Mesendoderm (in vitro differentiated cells): ENCODE measurements around the gene SMPD1.

Experiments used
- DNase-seq: peaks from one replicate; pipeline ENCODE4 v3.0.0; 2013
- H2AK5ac ChIP-seq: 2 replicates; pipeline ENCODE4 v1.6.1; 2013; ENCODE audit warnings: low read length, inconsistent platforms
- H2BK120ac ChIP-seq: 2 replicates; pipeline ENCODE4 v1.6.1; 2013; ENCODE audit warnings: low read depth, mild to moderate bottlenecking, low read length, moderate library complexity, mixed read lengths
- H2BK15ac ChIP-seq: replicated peaks from 2 replicates; pipeline ENCODE4 v1.6.1; 2013; ENCODE audit warnings: low read depth, mild to moderate bottlenecking, moderate library complexity
- H2BK5ac ChIP-seq: 2 replicates; pipeline ENCODE4 v1.6.1; 2013; ENCODE audit warnings: low read length, inconsistent platforms
- H3K18ac ChIP-seq: 2 replicates; pipeline ENCODE4 v1.6.1; 2013; ENCODE audit warnings: mild to moderate bottlenecking, low read length, mixed read lengths
- H3K23ac ChIP-seq: one replicate; pipeline ENCODE4 v1.6.1; 2013; ENCODE audit warnings: low read length
- H3K27ac ChIP-seq: 2 replicates; pipeline ENCODE4 v1.5.1; 2013; ENCODE audit warnings: low read depth, mild to moderate bottlenecking, inconsistent platforms, low read length, moderate library complexity
- H3K27me3 ChIP-seq: 2 replicates; pipeline ENCODE4 v1.6.1; 2013; ENCODE audit warnings: low read length, control low read depth, mild to moderate bottlenecking, inconsistent platforms; ENCODE audit not compliant: insufficient read depth, poor library complexity
- H3K36me3 ChIP-seq: 2 replicates; pipeline ENCODE4 v1.6.1; 2013; ENCODE audit warnings: low read length, inconsistent platforms; ENCODE audit not compliant: control insufficient read depth, insufficient read depth
- H3K4ac ChIP-seq: one replicate; pipeline ENCODE4 v1.6.1; 2013; ENCODE audit warnings: low read depth, mild to moderate bottlenecking, low read length, moderate library complexity
- H3K4me1 ChIP-seq: 2 replicates; pipeline ENCODE4 v1.6.1; 2013; ENCODE audit warnings: low read depth, low read length, inconsistent platforms; ENCODE audit not compliant: control insufficient read depth
- H3K4me2 ChIP-seq: 2 replicates; pipeline ENCODE4 v1.6.1; 2013; ENCODE audit warnings: low read length
- H3K4me3 ChIP-seq: 2 replicates; pipeline ENCODE4 v1.5.1; 2013; ENCODE audit warnings: mild to moderate bottlenecking, low read length
- H3K56ac ChIP-seq: one replicate; pipeline ENCODE4 v1.6.1; 2013; ENCODE audit warnings: low read length
- H3K79me1 ChIP-seq: 2 replicates; pipeline ENCODE4 v1.6.1; 2013; ENCODE audit warnings: low read length, inconsistent platforms
- H3K79me2 ChIP-seq: 2 replicates; pipeline ENCODE4 v1.6.1; 2013; ENCODE audit warnings: mild to moderate bottlenecking, low read length; ENCODE audit not compliant: control insufficient read depth, insufficient read depth
- H3K9ac ChIP-seq: 2 replicates; pipeline ENCODE4 v1.6.1; 2013; ENCODE audit warnings: low read length, inconsistent platforms
- H4K5ac ChIP-seq: one replicate; pipeline ENCODE4 v1.6.1; 2013; ENCODE audit warnings: low read length
- H4K8ac ChIP-seq: one replicate; pipeline ENCODE4 v1.6.1; 2013; ENCODE audit warnings: low read depth, mild to moderate bottlenecking, control low read depth, low read length, moderate library complexity
- WGBS: extraction: QIAGEN DNeasy Blood & Tissue Kit; methylation state at CpG from one replicate; pipeline ENCODE4 v1.1.7; 2013; ENCODE audit warnings: low lambda C conversion rate, missing lambda C conversion rate; ENCODE audit not compliant: insufficient coverage; ENCODE audit errors: extremely low coverage; 5-methylcytosine and 5-hydroxymethylcytosine counted together

SMPD1 gene

GRCh38 chr11:6411594-6412031 is 21.3 kb downstream of the SMPD1 start:
- WGBS, result no CpG with 5 or more reads among the region's 10 CpGs

GRCh38 chr11:6413791-6414201 is 23.5 kb downstream of the SMPD1 start:
- Histone ChIP-seq H3K36me3 (no peaks in the 10 kb centered on the region), H3K4ac (no peak overlapping the region), H4K8ac (no peak overlapping the region), H3K79me1 (no peaks in the 10 kb centered on the region), H2BK120ac (no peak overlapping the region), H3K9ac (no peak overlapping the region), H3K4me3 (no peak overlapping the region), H2BK5ac (no peak overlapping the region), H3K23ac (no peak overlapping the region), H3K27me3 (no peaks in the 10 kb centered on the region), H2AK5ac (no peak overlapping the region), H2BK15ac (no peak overlapping the region), H3K79me2 (no peaks in the 10 kb centered on the region), H3K56ac (no peak overlapping the region), H3K4me2 (no peak overlapping the region), H4K5ac (no peak overlapping the region), H3K27ac (no peak overlapping the region), H3K4me1 (peaks cover 2% of the 10 kb centered on the region), H3K18ac (no peak overlapping the region)
- no CpG with 5 or more reads among the region's 12 CpGs for WGBS
- no peak for DNase-seq

More at GRCh38 chr11:6411594-6412031, 21.3 kb downstream of the SMPD1 start:
- Histone ChIP-seq H3K4ac (no peak overlapping the region), H3K79me2 (no peaks in the 10 kb centered on the region), H3K23ac (no peak overlapping the region), H3K36me3 (no peaks in the 10 kb centered on the region), H3K18ac (no peak overlapping the region), H2BK120ac (no peak overlapping the region), H4K5ac (no peak overlapping the region), H2BK5ac (no peak overlapping the region), H3K56ac (no peak overlapping the region), H3K4me3 (no peak overlapping the region), H2BK15ac (no peak overlapping the region), H3K79me1 (no peaks in the 10 kb centered on the region), H3K9ac (no peak overlapping the region), H3K4me2 (no peak overlapping the region), H2AK5ac (no peak overlapping the region), H3K4me1 (no peaks in the 10 kb centered on the region), H3K27me3 (no peaks in the 10 kb centered on the region), H4K8ac (no peak overlapping the region), H3K27ac (no peak overlapping the region)
- no peak for DNase-seq

GRCh38 chr11:6414874-6415328 is 24.6 kb downstream of the SMPD1 start:
- Histone ChIP-seq H3K4ac (no peak overlapping the region), H2BK15ac (no peak overlapping the region), H2AK5ac (no peak overlapping the region), H3K27ac (no peak overlapping the region), H3K27me3 (peaks cover 4% of the 10 kb centered on the region), H2BK5ac (no peak overlapping the region), H3K18ac (no peak overlapping the region), H3K23ac (no peak overlapping the region), H4K5ac (no peak overlapping the region), H3K9ac (no peak overlapping the region), H3K4me3 (no peak overlapping the region), H3K36me3 (no peaks in the 10 kb centered on the region), H3K79me2 (no peaks in the 10 kb centered on the region), H3K4me1 (peaks cover 6% of the 10 kb centered on the region), H3K56ac (no peak overlapping the region), H3K4me2 (no peak overlapping the region), H3K79me1 (no peaks in the 10 kb centered on the region), H2BK120ac (no peak overlapping the region), H4K8ac (no peak overlapping the region)
- no peak for DNase-seq
- no CpG with 5 or more reads among the region's 3 CpGs for WGBS

DNA sequence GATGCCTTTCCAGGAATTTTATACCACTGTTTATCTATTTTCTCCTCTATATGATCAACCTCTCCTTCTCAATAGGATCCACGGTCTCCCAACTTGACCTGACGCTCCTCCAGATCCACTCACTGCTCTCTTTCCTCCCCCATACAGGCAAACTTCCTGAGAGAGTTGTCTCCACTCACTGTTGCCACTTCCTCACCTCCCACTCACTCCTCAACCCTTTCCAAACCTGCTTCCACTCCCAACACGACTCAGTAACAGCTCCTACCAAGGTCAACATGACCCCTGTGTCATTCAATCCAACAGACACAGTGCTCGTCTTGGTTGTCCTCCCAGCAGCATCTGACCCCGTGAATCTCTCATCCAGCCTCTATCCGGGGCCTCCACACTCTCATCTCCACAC is 25.5 kb downstream of the SMPD1 start:
- Histone ChIP-seq H2AK5ac (no peak overlapping the region), H3K79me2 (no peaks in the 10 kb centered on the region), H2BK5ac (no peak overlapping the region), H4K5ac (no peak overlapping the region), H3K36me3 (no peaks in the 10 kb centered on the region), H3K18ac (no peak overlapping the region), H3K27me3 (peaks cover 4% of the 10 kb centered on the region), H2BK120ac (no peak overlapping the region), H3K4ac (no peak overlapping the region), H3K4me3 (no peak overlapping the region), H3K4me2 (no peak overlapping the region), H3K23ac (no peak overlapping the region), H3K79me1 (no peaks in the 10 kb centered on the region), H3K27ac (no peak overlapping the region), H3K56ac (no peak overlapping the region), H3K9ac (no peak overlapping the region), H3K4me1 (peaks cover 6% of the 10 kb centered on the region), H2BK15ac (no peak overlapping the region), H4K8ac (no peak overlapping the region)
- WGBS, result no CpG with 5 or more reads among the region's 6 CpGs
- no peak for DNase-seq

- Histone ChIP-seq H3K27ac (no peak overlapping the region), H4K8ac (no peak overlapping the region), H2AK5ac (no peak overlapping the region), H3K4ac (no peak overlapping the region), H2BK5ac (no peak overlapping the region), H3K4me1 (peaks cover 6% of the 10 kb centered on the region), H3K79me2 (no peaks in the 10 kb centered on the region), H3K36me3 (no peaks in the 10 kb centered on the region), H3K4me3 (peak overlapping the region; percentile 7), H3K23ac (no peak overlapping the region), H2BK120ac (no peak overlapping the region), H4K5ac (no peak overlapping the region), H3K4me2 (peak overlapping the region; percentile 71), H3K56ac (peak overlapping the region; percentile 97), H2BK15ac (no peak overlapping the region), H3K9ac (peak overlapping the region; percentile 90), H3K27me3 (peaks cover 4% of the 10 kb centered on the region), H3K79me1 (no peaks in the 10 kb centered on the region), H3K18ac (no peak overlapping the region)
- WGBS, result no CpG with 5 or more reads among the region's 7 CpGs
- no peak for DNase-seq
Measured at GRCh38 chr11:6417907-6418556, 27.8 kb downstream of the SMPD1 start.

GRCh38 chr11:6418557-6419008 is 28.3 kb downstream of the SMPD1 start:
- Histone ChIP-seq H3K27ac (no peak overlapping the region), H2BK15ac (no peak overlapping the region), H3K4ac (no peak overlapping the region), H3K56ac (peak overlapping the region; percentile 97), H3K36me3 (no peaks in the 10 kb centered on the region), H3K27me3 (peaks cover 4% of the 10 kb centered on the region), H4K8ac (no peak overlapping the region), H3K18ac (peak overlapping the region; percentile 4), H3K4me3 (peak overlapping the region; percentile 71), H3K79me2 (no peaks in the 10 kb centered on the region), H3K23ac (no peak overlapping the region), H4K5ac (no peak overlapping the region), H2AK5ac (no peak overlapping the region), H3K4me1 (peaks cover 6% of the 10 kb centered on the region), H3K9ac (peak overlapping the region; percentile 90), H3K4me2 (peak overlapping the region; percentile 71), H3K79me1 (no peaks in the 10 kb centered on the region), H2BK120ac (no peak overlapping the region), H2BK5ac (no peak overlapping the region)
- WGBS, result no CpG with 5 or more reads among the region's 38 CpGs
- peak; percentile 44 for DNase-seq
